ENCODE data around the gene OR5K1.

The OR5K1 gene

DNA sequence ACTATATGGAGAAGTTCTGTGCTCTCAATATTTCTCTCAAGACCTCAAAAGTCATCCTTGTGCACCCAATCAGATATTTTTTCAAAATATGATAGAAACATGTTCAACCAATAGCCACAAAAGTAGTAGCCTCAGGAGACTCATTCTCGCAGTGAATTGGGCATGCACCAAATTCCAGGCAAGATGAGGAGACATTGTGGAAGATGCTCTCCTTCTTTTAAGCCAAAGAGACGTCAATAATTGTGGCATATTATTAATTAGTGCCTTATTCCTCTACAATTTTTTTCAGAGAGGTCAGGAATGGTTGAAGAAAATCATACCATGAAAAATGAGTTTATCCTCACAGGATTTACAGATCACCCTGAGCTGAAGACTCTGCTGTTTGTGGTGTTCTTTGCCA lies 34.4 kb downstream of the OR5K1 start, which contains the start of gene OR5K2:
Gene OR5K2, plus strand, starts transcription at position 301 of the 400 bp plus-strand sequence. Its CDS starts 0 bp downstream, at position 301.
- DNase-seq (ENCODE audit: low read depth), result no peak
- no peak within 1 kb of the TSS for H3K4me3 ChIP-seq (ENCODE audit: low read length)
- TF ChIP-seq CTCF (IDR thresholded peaks at IDR 0.05; ENCODE audit: insufficient read depth, low read depth, low read length, missing control alignments), result no peak

- no peak overlapping the region for H3K4me3 ChIP-seq (ENCODE audit: low read length)
- peak; percentile 42 for DNase-seq (ENCODE audit: low read depth)
- TF ChIP-seq CTCF (IDR thresholded peaks at IDR 0.05; ENCODE audit: insufficient read depth, low read depth, low read length, missing control alignments), result no peak
Measured at GRCh38 chr3:98500019-98500418, 37.0 kb downstream of the OR5K1 start.

DNA sequence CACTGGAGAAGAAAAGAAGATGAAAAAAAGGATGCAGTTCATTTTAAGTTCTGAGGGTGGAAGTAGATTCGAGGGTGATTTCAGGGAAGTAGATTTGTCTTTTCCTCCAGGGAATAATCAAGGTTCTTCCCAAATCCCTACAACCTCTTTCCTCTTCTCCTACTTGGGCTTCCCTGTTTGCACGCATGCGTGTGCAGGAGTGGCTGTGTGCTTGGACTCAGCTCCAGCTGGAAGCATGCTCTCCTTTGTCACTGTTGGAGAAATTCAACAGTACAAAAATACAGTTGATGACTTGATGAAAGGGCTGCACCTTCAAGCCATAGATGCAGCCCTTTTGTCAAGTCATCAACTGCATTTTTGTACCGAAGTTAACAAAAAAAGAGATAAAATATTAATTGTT lies 38.3 kb downstream of the OR5K1 start:
- H3K4me3 ChIP-seq (ENCODE audit: low read length), result no peak overlapping the region
- no peak for TF ChIP-seq CTCF (IDR thresholded peaks at IDR 0.05; ENCODE audit: insufficient read depth, low read depth, low read length, missing control alignments)
- no peak for DNase-seq (ENCODE audit: low read depth)

DNA sequence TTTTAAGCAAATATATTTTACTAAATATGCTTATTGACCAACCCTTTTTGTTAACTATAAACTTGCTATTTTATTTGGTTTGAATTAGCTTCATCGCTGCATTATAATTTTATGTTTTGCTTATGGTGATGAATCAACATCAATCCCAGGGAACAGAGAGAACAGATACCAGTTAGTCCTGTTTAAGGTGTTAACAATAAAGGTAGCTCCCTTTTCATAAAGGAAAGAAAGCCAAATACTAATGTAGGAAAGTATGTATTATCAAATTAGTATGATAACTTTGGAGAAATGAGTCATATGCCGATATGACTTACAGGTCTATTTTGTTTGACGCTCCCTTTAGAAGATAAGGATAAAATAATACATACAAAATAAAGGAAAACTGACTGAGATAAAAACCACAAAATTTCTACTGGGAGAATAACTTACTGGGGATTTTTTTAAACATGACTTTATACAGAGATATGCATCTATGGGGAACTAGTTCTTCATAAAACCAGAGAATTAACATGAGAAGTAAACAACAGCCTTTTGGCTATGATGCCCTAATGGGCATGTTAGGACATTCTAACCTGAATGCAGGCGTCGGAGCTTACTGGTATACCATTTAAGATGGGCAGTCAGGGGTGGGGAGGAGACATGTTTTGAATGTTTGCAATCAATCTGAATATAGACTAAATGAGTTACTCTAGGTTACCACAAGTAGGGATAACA lies 39.0 kb downstream of the OR5K1 start:
- DNase-seq (ENCODE audit: low read depth), result peak; percentile 60
- no peak for TF ChIP-seq CTCF (IDR thresholded peaks at IDR 0.05; ENCODE audit: insufficient read depth, low read depth, low read length, missing control alignments)
- H3K4me3 ChIP-seq (ENCODE audit: low read length), result no peak overlapping the region

DNA sequence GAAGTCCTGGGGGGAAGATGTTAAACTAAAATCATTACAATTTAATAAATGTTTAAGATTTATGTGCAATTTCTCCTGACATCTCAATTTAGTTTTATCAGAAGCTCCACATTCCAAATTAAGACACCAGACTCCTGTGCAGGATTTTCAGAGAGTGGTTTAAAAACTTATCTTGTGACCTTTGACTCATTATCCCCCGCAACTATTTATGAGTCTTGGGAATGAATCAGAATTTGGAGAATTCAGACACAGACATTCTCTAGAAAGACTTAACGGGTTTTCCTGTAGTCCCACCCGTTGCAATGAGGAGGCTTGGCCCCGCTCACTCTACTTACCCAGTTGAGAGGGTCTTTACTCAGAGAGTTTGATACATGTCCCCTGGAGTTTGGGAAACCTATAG lies 41.5 kb downstream of the OR5K1 start:
- no peak for DNase-seq (ENCODE audit: low read depth)
- no peak overlapping the region for H3K4me3 ChIP-seq (ENCODE audit: low read length)
- no peak for TF ChIP-seq CTCF (IDR thresholded peaks at IDR 0.05; ENCODE audit: insufficient read depth, low read depth, low read length, missing control alignments)

DNA sequence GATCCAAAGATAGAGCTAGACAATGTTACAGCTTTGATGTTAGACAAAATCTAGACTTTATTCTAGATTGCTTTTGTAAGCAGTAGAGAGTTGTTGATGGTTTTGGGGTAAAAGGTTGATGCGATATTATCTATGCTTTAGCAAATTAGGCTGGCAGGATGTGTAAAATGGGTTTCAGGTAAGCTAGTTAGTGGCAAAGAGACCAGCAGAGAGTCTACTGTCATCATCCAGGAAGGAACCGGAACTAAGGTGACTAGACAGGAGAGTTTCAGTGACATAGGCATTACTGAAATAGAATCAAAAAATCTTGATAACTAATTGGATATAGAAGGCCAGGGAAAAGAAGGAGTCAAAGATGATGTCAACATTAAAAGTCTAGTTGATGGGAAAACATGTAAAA lies 45.6 kb downstream of the OR5K1 start:
- no peak for TF ChIP-seq CTCF (IDR thresholded peaks at IDR 0.05; ENCODE audit: insufficient read depth, low read depth, low read length, missing control alignments)
- no peak for DNase-seq (ENCODE audit: low read depth)
- H3K4me3 ChIP-seq (ENCODE audit: low read length), result no peak overlapping the region

- no peak for TF ChIP-seq CTCF (IDR thresholded peaks at IDR 0.05; ENCODE audit: insufficient read depth, low read depth, low read length, missing control alignments)
- no peak overlapping the region for H3K4me3 ChIP-seq (ENCODE audit: low read length)
- DNase-seq (ENCODE audit: low read depth), result peak; percentile 77
Measured at GRCh38 chr3:98512576-98512975, 49.6 kb downstream of the OR5K1 start.
